Activated CD4-positive, alpha-beta memory T cell treated with anti-CD3 and anti-CD28 coated beads, Interleukin-2, amount 10 ng/mL, durations not matched to agents 7 days and 5 days (primary cell): ENCODE data around the gene SUPT20H. TPM values are rescaled to one million over a fixed set of nuclear protein-coding genes. Genes with fewer than 3 reads are reported as not detected.

Experiments
- total RNA-seq, 2 experiments: library from RNA; stranded (reverse); gene quantifications; one replicate each; pipeline ENCODE4 v1.2.3, GENCODE V29; 2021

The SUPT20H gene
- total RNA-seq, 2 experiments from 2014 or later, result 70.7 to 70.9 TPM

Other genes with a start within 250 kb of the SUPT20H start
- 10 to 100 TPM; 15.3 to 16.1 TPM for gene RFXAP, start 240.5 kb downstream of the SUPT20H start, total RNA-seq
- gene SMAD9, start 139.4 kb downstream of the SUPT20H start, total RNA-seq, result not detected
- 10 to 100 TPM; 36.3 to 36.6 TPM for gene ALG5, start 60.3 kb downstream of the SUPT20H start, total RNA-seq
- 100 to 1,000 TPM; 101 to 109 TPM for gene EXOSC8, start 58.9 kb downstream of the SUPT20H start, total RNA-seq
- not detected for gene CSNK1A1L, start 46.0 kb upstream of the SUPT20H start, total RNA-seq